Esophagus squamous epithelium (tissue), 4 donors: ENCODE measurements around the gene RMI2.

ENCODE experiments used
- POLR2A ChIP-seq, 4 donors: fragments of 450-650 bp; IDR thresholded peaks; one replicate each; pipeline ENCODE4 v1.6.1; 2017; ENCODE audit warnings: antibody characterized with exemption in 4 of 4, mild to moderate bottlenecking in 4 of 4, moderate library complexity in 3 of 4
- TF ChIP-seq, protein P1 (sequence below), 6 experiments: fragments of 450-650 bp in 4 of 6; fragments of 200-600 bp in 2 of 6; sonication (generic) in 2 of 6; IDR thresholded peaks; one replicate each; pipeline ENCODE4 v1.5.1; 2016 to 2019; ENCODE audit warnings: antibody characterized with exemption in 6 of 6, mild to moderate bottlenecking in 4 of 6, moderate library complexity in 4 of 6

GRCh38 chr16:11350921-11351335 lies 5.7 kb downstream of the RMI2 start:
- TF ChIP-seq, protein P1, sequence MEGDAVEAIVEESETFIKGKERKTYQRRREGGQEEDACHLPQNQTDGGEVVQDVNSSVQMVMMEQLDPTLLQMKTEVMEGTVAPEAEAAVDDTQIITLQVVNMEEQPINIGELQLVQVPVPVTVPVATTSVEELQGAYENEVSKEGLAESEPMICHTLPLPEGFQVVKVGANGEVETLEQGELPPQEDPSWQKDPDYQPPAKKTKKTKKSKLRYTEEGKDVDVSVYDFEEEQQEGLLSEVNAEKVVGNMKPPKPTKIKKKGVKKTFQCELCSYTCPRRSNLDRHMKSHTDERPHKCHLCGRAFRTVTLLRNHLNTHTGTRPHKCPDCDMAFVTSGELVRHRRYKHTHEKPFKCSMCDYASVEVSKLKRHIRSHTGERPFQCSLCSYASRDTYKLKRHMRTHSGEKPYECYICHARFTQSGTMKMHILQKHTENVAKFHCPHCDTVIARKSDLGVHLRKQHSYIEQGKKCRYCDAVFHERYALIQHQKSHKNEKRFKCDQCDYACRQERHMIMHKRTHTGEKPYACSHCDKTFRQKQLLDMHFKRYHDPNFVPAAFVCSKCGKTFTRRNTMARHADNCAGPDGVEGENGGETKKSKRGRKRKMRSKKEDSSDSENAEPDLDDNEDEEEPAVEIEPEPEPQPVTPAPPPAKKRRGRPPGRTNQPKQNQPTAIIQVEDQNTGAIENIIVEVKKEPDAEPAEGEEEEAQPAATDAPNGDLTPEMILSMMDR (IDR thresholded peaks at IDR 0.05): no peak
- TF ChIP-seq POLR2A (IDR thresholded peaks at IDR 0.05): no peak
